HS-5 (cell line): Measurements from ENCODE around the gene DUSP8.

Source experiments
- DNase-seq: peaks from one replicate; pipeline ENCODE4 v3.0.0-alpha.2; 2012; ENCODE audit warnings: low read depth

The DUSP8 gene

DNA sequence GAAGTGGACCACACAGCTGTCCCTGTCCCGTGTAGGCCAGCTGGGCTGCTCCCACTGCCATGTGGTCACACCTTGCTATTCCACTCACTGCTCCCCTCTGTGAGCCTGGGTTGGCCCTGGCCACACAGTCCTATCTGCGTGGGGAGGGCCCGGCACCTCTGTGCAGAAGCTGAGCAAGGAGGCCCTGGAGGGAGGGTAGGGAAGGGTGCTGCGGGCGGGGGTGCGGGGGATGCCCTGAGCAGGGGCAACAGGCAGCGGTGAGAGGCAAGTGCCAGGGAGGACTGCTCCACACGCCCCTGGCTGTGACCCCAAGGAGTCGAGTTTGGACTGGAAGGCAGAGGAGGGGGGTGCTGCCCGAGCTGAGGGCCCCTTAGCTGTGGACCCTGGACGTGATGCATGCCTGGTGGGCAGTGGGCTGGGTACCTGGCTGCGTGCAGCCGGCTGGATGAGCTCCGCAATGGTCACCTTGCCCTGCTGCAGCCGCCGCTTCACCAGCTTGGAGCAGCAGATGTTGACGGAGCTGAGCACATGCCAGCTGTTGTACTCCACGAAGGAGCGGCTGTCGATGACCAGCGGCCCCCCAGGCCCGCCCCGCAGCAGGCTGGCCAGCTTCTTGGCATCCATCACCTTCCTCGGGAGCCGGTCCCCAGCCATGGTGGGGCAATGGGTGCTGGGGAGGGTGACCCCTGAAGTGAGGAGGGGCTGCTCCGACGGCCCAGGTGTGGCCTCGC is 6.7 kb downstream of the DUSP8 start:
- no peak for DNase-seq

DNA sequence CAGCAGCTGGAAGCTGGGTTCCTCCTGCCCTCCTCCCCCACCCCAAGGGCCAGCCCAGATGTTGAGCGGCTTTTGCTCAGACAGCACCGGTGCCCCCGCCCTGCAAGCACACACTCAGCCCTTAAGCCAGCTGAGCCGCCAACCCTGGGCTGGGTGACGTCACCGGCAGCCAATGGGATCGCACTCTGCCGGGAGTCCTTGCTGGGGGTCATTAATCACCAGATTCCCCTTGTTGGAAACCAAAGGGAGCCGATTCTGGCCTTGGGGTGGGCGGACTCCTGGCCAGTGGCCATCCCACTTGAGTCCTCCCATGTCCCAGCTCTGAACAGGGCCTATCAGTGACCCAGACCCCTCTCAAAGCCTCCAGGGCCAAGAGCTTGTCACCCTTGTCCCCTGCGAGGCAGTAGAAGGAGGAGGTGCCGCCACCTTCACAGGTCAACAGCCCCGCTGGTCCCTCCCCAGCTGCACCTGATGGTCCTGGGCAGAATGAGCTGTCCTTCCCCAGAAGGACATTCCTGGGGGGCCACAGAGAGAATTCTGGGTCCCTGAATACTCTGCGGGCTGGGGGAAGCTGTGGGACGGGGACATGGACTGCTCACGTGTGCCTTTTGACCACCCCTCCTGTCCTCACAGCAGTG is 7.4 kb downstream of the DUSP8 start:
- DNase-seq = no peak

DNA sequence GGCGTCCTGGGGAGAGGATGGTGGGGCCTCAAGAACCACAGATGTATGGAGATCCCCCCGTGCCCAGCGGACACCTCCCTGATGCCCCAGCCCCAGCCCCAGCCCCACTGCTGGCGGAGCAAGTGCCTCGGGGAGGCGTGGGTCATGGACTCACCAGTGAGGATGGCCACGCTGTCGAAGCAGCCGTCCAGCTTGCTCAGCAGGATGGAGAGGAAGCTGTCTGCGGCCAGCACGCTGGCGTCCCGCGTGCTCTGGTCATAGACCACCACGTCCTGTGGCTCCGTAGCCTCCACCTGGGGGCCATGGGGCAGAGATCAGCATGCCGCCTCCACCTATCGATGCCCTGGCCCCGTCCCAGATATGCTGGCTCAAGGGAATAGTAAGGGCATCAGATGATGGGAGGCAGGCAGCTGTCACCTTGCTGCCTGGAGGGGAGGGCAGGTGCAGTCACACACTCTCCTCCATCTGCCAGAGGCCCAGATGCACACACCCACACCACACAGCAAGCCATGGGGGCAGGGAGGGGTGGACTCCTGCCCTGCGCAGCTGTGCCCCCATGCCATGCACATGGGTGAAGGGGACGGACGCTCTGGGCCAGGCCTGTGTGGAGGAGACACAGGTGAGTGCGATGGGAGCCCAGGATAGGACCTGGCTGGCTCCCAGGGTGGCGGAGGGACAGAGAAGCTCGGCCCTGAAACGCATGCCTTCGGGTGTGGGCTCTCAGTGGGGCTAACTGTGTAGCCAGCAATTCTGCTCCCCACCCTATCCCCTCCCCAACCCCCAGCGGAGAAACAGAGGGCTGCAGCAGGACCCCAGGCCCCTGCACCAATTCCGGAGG is 8.2 kb downstream of the DUSP8 start:
- DNase-seq = no peak

DNA sequence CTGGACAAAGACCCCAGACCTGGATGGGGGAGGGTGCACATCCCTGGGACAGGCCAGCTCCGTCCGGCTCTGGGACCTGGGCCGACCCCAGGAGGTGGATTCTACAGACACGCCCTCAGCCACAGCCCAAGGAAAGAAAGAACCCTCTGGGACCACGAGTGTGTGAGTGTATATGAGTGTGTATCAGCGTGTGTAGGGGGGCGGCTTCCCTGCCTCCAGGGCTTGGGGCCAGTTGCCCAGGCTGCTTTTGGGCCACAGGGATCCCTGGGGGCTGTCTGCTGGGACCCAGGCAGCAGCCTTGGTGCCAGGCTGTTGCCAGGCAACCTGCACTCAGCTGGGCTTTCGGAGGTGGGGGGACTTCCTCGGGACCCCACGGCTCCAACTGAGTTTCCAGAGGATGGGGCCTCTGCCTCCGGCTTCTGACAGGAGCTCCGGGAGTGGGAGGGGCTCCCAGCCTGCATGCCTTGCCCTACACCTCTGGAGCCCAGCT is 8.9 kb downstream of the DUSP8 start:
- no peak for DNase-seq

DNA sequence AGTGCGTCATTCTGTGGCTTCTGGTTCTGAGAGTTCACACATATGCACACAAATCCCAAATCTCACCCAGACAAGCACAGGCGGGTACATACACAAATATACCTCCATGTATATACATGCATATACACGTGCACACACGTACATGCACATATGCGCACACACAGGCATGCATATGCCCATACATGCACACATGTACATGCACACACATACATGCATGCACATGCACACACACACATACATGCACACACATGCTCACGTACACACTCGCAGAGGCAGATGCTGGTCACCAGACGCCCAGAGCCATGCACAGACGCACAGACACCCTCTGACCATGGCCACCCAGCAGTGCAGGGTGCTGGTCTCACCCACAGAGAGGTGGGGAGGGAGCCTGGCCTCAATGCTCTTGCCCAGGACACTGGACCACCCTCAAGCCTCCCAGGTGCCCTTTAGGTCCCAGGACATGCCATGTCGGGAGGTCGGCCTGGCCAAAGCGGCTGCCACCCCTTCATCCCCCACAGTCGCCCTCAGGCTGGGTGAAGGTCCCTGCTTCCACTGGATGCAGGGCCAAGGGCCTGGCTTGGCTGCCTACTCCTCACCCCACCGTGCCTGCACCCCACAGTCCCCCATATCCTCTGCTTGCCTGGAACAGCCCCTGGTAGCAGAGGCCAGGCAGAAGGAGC is 9.5 kb downstream of the DUSP8 start:
- no peak for DNase-seq

DNA sequence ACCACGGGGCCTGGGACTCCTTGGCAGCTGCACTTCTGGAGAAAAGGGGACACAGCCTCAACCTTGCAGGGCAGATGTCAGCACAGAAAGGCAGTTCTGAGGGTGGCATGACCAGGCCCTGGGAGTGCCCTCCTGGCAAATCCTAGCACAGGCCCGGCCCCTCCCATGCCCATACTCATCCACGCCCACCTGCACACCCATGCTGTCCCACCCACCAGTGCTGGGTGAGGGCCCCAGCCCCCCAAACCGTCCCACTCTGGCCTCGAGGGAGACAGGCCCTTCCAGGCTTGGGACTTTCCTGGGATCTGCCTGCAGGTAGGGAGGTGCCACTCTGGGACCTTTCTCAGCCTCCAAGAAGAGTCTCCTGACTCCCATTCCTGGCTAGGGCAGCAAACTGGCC is 10.1 kb downstream of the DUSP8 start:
- DNase-seq = no peak

DNA sequence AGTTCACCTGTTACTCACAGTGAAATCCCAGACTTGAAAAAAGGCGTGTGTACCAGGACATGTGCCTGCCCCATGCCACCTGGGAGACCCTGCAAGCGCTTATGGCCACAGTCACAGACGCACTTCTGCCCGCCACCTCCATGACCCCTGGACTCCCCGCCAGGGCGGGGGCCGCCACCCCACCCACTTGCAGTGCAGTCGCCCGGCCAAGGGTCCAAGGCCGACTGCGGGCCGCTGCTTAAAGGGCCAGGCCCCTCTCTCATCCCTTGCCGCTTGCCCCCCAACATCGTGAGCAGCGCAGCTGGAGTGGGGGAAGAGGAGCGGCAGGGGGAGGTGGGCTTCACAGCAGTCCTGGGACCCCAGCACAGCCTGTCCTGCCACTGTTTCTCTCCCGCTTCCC is 10.8 kb downstream of the DUSP8 start:
- DNase-seq = no peak

DNA sequence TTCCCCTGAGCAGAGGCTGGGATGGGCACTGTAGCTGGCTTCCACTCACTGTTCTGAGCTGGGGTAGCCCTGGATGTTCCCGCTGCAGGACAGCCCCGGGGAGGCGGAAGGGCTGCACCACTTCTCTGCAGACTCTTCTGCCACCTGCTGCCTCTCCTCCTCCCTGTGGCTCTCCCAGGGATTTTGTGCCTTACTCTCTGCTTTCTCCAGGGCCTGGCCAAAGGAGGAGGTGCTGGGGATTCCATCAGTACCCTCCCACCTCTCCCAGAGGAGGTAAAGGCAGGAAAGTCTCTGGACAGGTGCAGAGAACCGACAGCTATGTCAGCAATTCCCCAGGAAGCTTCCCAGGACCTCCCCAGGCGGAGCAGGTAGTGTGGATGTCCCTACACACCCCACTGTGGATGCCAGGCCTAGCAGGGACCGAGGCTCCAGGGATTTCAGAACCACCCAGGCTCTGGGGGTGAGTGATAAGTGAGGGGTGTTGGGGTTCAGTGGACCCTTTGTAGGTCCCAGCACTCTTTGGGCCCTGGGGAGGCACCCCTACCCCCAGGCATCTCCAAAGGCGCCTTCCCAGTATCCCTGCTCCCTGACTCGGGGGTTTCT is 11.3 kb downstream of the DUSP8 start:
- DNase-seq = no peak

DNA sequence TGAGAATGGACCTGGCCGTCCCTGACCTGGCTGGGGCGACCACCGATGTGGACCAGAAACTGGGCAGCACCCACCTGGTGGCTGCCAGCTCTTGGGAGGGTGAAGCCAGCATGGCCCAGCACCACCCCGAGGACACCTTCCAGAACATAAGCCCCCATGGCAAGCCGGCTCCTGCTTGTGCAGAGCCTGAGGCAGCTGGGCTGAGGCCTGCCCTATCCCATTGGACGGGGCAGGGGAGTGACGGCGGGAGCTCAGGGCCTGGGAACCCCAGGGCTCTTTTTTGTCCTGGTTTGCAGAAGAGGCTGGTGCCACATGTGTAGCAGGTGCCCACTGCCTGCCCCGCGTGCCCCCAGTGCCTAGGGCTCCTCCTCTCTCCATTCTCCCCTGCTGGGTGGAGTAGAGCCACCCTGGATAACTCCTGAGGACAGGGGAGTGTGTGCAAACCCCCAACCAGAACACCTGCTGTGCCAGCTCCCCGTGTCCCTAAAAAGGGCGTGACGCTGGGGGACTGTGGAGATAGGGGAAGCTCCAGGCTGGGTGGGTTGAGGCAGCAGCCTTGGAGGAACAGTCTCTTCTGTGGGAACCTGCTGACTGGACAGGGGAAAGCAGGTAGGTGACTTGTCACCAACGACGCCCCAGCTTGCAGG is 11.9 kb downstream of the DUSP8 start:
- no peak for DNase-seq

DNA sequence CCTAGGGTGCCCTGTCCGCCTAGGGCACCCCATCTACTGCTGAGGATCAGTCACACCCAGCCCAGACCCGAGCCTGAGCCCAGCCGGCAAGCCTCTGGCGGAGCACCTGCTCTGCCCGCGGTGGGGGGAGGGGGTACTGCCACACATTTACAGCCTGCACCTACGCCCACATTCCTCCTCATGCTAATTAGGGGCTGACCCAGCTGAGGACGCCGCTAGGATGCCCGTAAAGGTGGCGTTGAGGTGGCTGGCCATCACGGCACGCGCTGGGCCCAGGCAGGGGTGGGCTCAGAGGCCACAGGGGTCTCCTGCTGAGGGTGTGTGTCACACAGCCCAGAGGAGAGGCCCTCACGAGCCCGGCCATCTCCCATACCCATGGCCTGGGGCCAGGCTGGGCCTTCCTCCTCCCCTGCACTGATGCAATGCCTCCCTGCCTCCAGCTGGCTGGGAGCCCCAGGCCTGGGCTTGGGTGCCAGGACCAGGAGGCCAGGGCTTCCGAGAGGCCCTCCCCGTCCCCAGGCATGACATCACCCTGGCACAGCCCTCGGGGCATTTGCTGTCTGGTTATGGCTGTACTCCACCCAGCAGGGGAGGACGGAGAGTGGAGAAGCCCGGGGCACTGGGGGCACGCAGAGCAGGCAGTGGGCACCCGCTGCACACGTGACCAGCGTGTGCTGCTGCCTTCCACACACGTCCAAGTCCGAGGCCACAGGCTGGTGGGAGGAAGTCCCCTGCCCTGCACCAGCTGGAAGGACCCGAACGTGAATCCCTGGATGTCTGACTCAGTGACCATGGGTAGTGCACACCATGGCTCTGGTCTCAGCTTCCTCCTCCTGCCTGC is 12.7 kb downstream of the DUSP8 start:
- DNase-seq = no peak

DNA sequence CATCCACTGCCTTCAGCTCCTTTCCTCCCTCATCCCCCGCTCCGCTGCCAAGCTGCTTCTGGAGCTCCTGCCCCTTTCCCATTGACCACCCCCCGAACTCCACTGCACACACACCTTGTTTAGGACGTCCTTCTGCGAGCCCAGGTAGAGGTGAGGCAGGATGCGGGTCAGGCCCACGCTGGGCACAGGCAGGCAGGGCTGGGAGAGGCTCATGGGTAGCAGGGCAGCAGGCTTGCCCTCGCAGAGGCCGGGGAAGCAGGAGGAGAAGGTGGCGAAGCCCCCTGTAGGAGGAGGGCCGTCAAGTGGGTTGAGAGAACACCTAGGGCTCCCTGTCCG is 13.3 kb downstream of the DUSP8 start:
- DNase-seq = no peak

DNA sequence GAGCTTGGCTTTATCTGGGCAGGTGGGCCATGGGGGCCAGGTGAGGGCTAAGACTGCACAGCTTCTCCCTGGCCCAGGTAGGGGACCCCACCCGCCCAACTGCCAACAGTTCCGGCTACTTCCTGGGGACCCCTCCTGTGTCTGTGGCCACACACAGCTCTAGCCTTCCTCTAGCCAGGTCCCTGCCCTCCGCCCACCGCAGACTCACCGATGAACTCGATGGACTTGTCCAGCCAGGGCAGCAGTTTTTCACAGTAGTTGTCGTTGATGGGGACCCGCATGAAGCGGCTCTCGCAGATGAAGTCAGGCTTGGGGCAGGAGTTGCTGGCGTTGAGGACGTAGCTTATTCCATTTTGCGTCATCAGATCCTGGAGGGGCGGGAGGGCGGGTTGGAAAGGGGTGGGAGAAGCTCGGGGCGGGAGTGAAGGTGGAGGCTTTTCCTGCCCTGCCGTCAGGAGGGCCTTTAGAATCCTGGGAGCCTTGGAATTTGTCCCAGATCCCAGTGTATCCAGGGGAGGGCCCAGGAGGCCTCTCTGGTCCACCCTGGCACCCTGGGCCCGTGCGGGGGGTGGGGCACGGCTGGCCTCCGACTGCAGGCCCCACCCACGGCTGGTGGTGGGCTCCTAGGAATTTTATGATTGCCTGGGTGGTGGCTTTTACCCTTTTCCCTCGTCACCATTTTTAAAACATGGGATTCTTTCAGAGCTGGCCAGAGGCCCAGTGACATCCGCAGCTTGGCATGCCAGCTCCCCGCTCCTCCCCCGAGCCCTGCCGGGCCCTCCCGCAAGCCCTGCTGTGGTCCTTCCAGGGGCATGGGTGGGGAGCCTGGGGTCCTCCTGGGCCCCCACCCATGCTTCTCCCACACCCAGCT is 13.9 kb downstream of the DUSP8 start:
- DNase-seq = no peak

DNA sequence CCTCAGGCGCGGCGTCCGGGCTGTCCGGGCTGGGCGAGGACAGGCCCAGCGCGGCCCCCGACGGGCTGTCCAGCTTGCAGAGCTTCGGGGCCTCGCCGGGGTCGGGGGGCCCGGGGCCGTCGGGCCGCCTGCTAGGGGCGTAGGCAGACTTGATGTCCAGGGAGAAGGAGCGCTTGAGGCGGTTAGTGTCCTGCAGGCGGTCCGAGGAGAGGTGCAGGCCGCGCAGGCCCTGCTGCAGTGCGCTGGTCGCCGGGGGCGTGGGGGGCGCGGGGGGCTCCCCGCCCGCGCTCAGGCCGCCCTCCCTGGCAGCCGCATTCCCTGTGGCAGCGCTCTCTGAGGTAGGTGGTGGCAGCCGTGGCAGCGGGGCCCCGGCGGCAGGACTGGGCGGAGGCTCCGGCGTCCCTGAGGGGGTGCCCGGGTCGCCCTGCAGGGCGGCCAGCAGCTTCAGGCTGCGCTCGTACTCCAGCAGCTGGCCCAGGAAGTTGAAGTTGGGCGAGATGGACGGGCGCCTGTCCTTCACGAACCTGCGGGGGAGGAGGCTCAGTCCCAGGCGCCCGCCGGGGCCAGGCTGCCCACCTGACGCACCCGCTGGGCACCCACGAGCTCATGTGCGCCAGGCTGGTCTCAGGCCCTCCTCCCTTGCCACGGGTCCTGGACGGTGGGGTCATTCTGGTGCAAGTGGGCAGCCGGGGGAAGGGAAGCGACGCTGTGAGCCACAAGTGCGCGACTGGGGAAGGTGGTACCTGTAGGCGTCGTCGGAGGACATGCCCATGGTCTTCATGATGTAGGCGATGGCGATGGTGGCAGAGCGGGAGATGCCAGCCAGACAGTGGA is 14.8 kb downstream of the DUSP8 start:
- no peak for DNase-seq

DNA sequence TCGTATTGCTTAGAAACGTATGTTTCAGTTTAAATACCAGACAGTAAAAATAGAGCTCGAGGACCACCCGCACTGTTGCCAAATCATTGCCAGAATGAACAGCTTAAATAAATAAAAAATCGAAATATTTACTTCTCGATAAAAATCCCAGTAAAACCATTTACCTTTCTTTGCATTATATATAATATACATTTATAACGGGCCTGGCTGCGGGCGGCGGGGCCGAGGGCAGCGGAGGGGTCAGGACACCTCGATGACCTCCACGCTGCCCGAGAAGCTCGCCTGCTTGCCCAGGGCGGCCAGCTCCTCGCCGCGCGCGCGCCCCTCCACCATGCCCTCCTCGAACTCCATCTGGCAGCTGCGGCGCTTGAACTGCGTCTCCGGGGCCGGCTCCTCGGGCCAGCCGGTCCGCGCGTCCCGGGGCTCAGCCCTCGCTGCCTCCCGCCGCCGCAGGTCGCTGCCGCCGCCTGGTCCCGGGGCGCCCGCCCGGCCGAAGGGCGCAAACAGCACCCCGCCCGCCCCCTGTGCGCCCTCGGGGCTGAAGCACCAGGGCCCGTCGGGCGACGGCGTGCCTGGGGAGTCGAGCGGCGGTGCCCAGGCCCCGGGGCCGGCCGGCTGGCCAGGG is 15.7 kb downstream of the DUSP8 start:
- no peak for DNase-seq

DNA sequence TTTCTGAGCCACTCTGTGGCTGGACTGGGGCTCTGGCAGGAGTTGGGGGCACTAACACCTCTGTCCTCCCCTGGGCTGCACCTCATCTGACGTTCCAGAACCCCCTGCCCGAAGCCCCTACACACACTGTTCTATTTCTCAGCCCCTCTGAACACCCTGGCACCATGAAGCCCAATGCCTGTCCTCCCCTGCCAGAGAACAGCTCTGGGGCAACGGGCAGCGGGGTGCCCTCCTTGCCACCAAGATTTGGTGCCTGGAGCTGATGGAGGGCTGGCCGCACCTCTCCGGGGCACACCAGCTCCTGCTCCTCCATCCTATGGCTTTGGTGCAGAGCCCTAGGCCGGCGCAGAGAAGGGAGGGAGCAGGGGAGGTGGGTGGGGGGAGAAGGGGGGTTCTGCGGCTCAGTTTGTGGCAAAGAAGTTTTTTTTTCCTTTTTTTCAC is 16.3 kb downstream of the DUSP8 start:
- no peak for DNase-seq

DNA sequence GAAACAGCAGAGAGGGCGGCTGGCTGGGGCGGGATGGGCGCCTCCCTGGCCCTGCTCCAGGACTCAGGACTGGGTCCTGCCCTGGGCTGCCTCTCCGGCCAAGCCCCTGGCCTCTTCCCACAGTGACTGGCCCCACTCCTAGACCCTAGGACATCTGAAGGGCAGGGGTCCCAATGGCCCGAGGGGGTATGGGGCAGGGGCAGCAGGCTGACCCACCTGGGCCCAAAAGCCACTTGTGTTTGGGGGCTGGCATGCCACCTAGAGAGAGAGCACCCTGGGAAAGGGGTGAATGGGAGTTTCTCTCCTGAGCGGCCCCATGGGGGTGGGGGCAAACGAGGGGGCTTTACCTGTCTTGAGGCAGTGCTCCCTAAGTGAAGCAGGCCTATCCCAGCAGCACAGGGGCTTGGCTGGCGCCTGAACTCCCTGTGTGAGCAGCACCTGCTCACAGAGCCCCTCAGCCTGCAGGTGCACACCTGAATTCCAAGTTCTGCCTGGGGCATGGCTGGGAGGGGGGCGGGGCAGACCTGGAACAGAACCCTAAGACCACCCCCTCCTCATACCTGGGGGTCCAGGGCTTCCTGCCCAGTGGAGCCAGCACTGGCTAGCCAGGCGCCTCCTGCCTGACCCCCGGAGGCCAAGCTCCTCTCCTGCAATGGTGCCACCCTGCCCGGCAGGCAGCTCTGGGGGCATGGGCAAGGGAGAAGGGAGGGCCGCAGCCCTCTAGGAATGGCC is 16.9 kb downstream of the DUSP8 start:
- DNase-seq = no peak

DNA sequence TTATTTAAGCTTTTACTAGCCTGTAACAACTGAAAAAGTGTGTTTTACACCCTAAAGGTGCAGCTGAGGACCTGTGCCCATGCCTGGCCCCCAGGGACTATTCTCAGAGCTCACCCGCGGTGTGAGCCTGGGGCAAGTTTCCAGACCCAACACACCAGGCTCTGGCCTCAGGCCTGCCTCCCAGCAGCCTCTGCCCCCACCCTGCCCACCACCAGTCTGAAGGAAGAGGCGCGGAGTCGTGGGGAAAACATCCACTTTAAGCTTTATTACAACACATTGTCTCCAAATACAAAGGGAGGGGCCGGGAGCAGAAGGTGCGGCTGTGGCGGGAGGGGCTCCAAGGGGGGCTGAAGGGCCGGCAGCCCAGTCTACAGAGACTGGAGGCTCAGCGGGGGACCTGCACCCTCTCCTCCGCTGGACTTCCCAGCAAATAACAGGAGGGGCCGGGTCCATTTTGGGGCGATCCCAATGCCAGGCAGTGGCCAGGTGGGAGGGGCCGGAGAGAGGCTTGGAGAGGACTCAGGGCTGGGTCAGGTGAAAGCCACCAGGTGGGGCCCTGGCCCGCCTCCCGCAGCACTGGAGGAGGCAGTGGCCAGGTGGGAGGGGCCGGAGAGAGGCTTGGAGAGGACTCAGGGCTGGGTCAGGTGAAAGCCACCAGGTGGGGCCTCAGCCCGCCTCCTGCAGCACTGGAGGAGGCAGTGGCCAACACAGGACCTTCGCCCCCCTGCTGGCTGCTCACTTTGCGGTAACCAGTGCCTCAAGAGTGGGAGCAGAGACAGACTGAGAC is 18.1 kb downstream of the DUSP8 start:
- no peak for DNase-seq
